ENCODE results near the gene GJD4.

DNA sequence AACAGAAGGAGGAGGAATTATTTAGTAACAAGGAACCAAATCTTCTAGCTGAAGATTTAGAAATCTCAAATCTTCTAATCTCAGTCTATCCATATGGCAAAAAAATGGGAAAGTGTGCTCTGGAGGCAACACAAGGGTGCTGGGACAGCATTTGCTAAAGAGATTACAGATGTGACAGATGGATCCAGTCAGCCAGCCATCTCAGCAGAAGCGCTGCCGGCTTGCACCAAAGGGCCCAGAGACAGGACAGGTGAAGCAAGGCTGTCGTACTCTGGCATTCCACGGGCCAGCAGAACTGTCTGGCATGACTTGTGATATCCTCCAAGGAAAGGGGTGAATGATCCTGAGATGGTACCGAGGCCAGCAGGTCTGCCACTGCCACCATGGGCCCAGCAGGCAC lies 45.7 kb upstream of the GJD4 start:
- TF ChIP-seq, protein P1, sequence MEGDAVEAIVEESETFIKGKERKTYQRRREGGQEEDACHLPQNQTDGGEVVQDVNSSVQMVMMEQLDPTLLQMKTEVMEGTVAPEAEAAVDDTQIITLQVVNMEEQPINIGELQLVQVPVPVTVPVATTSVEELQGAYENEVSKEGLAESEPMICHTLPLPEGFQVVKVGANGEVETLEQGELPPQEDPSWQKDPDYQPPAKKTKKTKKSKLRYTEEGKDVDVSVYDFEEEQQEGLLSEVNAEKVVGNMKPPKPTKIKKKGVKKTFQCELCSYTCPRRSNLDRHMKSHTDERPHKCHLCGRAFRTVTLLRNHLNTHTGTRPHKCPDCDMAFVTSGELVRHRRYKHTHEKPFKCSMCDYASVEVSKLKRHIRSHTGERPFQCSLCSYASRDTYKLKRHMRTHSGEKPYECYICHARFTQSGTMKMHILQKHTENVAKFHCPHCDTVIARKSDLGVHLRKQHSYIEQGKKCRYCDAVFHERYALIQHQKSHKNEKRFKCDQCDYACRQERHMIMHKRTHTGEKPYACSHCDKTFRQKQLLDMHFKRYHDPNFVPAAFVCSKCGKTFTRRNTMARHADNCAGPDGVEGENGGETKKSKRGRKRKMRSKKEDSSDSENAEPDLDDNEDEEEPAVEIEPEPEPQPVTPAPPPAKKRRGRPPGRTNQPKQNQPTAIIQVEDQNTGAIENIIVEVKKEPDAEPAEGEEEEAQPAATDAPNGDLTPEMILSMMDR (conservative IDR thresholded peaks at IDR 0.05; ENCODE audit: low read depth, low read length) = no peak
- no peak for TF ChIP-seq EZH2 (IDR thresholded peaks at IDR 0.05; ENCODE audit: borderline replicate concordance, low read depth, low read length, poor library complexity, severe bottlenecking)
